GM12875 (cell line): ENCODE data around the gene RPS6KA5.
"Not testable (repeated sequence)": the region's sequence is repeated elsewhere in the genome, so short reads cannot be mapped to it uniquely, and the experiment has no call there.

Experiments used
- H3K4me3 ChIP-seq: one replicate; pipeline ENCODE4 v1.5.1; 2011; ENCODE audit warnings: low read depth, low read length, control low read depth
- CTCF ChIP-seq: IDR thresholded peaks from 2 replicates; pipeline ENCODE4 v1.5.1; 2011; ENCODE audit warnings: low read depth, mild to moderate bottlenecking, control low read depth, inconsistent platforms, low read length, moderate library complexity, borderline replicate concordance; ENCODE audit not compliant: insufficient read depth

The RPS6KA5 gene

GRCh38 chr14:91094772-91095171 is 34.3 kb upstream of the RPS6KA5 start:
- TF ChIP-seq CTCF, result no peak

GRCh38 chr14:91093743-91094472 is 33.5 kb upstream of the RPS6KA5 start:
- H3K4me3 ChIP-seq, result not testable (repeated sequence)

More at GRCh38 chr14:91094772-91095171, 34.3 kb upstream of the RPS6KA5 start:
- H3K4me3 ChIP-seq, result no peak overlapping the region

- no peak for TF ChIP-seq CTCF
- H3K4me3 ChIP-seq, result no peak overlapping the region
These were observed 31.6 kb upstream of the RPS6KA5 start for GRCh38 chr14:91092073-91092472.

GRCh38 chr14:91090743-91091142 is 30.3 kb upstream of the RPS6KA5 start:
- no peak for TF ChIP-seq CTCF

GRCh38 chr14:91089958-91090535 is 29.6 kb upstream of the RPS6KA5 start:
- TF ChIP-seq CTCF, result no peak
- no peak overlapping the region for H3K4me3 ChIP-seq

More at GRCh38 chr14:91090743-91091142, 30.3 kb upstream of the RPS6KA5 start:
- no peak overlapping the region for H3K4me3 ChIP-seq

GRCh38 chr14:91088585-91089235 is 28.3 kb upstream of the RPS6KA5 start:
- H3K4me3 ChIP-seq, result no peak overlapping the region
- TF ChIP-seq CTCF, result no peak

- not testable (repeated sequence) for H3K4me3 ChIP-seq
These were observed 27.0 kb upstream of the RPS6KA5 start for GRCh38 chr14:91087470-91087869.

- H3K4me3 ChIP-seq, result no peak overlapping the region
- TF ChIP-seq CTCF, result no peak
These were observed 24.1 kb upstream of the RPS6KA5 start for GRCh38 chr14:91084516-91084915.
